DND-41 (cell line): ENCODE measurements around the gene GLYR1.

Experiments used
- ATAC-seq: fragments of 200-7000 bp; cut with Tn5 transposase; 3 replicates; pipeline ENCODE4 v1.9.1; 2021; ENCODE audit warnings: low read depth; ENCODE audit not compliant: insufficient read depth
- DNase-seq: peaks from one replicate; pipeline ENCODE4 v3.0.0-alpha.2; 2020
- H2AFZ ChIP-seq: 2 replicates; pipeline ENCODE4 v1.6.0; 2012; ENCODE audit warnings: low read depth, low read length
- H3K27ac ChIP-seq: 2 replicates; pipeline ENCODE4 v1.5.1; 2012; ENCODE audit warnings: low read length, inconsistent platforms
- H3K27me3 ChIP-seq: fragments of 200-600 bp; sonication (generic); 2 replicates; pipeline ENCODE4 v1.6.0; 2012; ENCODE audit warnings: low read length, mild to moderate bottlenecking, inconsistent platforms; ENCODE audit not compliant: insufficient read depth, poor library complexity
- H3K36me3 ChIP-seq: 2 replicates; pipeline ENCODE4 v1.5.1; 2012; ENCODE audit warnings: low read length, inconsistent platforms; ENCODE audit not compliant: insufficient read depth
- H3K4me1 ChIP-seq: 2 replicates; pipeline ENCODE4 v1.5.1; 2012; ENCODE audit warnings: mild to moderate bottlenecking, low read length; ENCODE audit not compliant: insufficient read depth
- H3K4me2 ChIP-seq: 2 replicates; pipeline ENCODE4 v1.6.0; 2012; ENCODE audit warnings: mild to moderate bottlenecking, moderate library complexity, low read length, inconsistent platforms; ENCODE audit not compliant: insufficient read depth
- H3K4me3 ChIP-seq, 2 experiments: fragments of 200-600 bp in 1 of 2; shearing (Covaris generic) in 1 of 2; 2 replicates each; pipeline ENCODE4 v1.5.1; 2012 to 2016; ENCODE audit warnings: inconsistent platforms in 2 of 2, low read length in 2 of 2, mild to moderate bottlenecking in 2 of 2, low read depth in 1 of 2, moderate library complexity in 1 of 2
- H3K79me2 ChIP-seq: 2 replicates; pipeline ENCODE4 v1.6.0; 2012; ENCODE audit warnings: low read length, inconsistent platforms; ENCODE audit not compliant: insufficient read depth
- H3K9ac ChIP-seq: 2 replicates; pipeline ENCODE4 v1.6.0; 2012; ENCODE audit warnings: low read depth, mild to moderate bottlenecking, inconsistent platforms, low read length, moderate library complexity
- H3K9me3 ChIP-seq: 2 replicates; pipeline ENCODE4 v1.5.1; 2012; ENCODE audit warnings: low read length, moderate library complexity, mild to moderate bottlenecking, inconsistent platforms; ENCODE audit not compliant: insufficient read depth, severe bottlenecking
- H4K20me1 ChIP-seq: 2 replicates; pipeline ENCODE4 v1.6.0; 2012; ENCODE audit warnings: low read length; ENCODE audit not compliant: insufficient read depth
- EZH2 ChIP-seq: IDR thresholded peaks from 3 replicates; pipeline ENCODE4 v1.6.1; 2012; ENCODE audit warnings: borderline replicate concordance, low read depth, mild to moderate bottlenecking, moderate library complexity, low read length, inconsistent platforms; ENCODE audit not compliant: severe bottlenecking
- TF ChIP-seq, protein P1 (sequence below): IDR thresholded peaks from 2 replicates; pipeline ENCODE4 v1.5.1; 2012; ENCODE audit warnings: borderline replicate concordance, low read length, moderate library complexity, mild to moderate bottlenecking; ENCODE audit not compliant: poor library complexity, severe bottlenecking; ENCODE audit errors: extremely low read depth

GLYR1 gene

DNA sequence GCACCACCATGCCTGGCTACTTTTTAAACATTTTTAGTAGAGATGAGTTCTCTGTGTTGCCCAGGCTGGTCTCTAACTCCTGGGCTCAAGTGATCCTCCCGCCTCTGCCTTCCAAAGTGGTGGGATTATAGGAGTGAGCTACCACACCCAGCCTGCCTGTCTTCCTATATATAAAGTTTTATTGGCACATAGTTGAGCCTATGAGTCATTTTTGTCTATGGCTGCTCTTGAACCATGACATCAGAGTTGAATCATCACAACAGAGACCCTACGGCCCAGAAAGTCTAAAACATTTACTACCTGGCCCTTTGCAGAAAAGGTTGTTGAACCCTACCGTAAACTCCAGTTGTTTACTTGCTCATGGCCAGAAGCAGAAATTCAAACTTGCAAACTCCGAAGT, 66.9 kb downstream of the GLYR1 start:
- Histone ChIP-seq H3K9me3 (no peaks in the 10 kb centered on the region), H3K27me3 (no peaks in the 10 kb centered on the region), H3K4me1 (no peaks in the 10 kb centered on the region), H3K9ac (no peak overlapping the region), H4K20me1 (no peaks in the 10 kb centered on the region), H3K4me2 (no peak overlapping the region), H3K79me2 (no peaks in the 10 kb centered on the region), H3K36me3 (no peaks in the 10 kb centered on the region), H3K27ac (no peak overlapping the region), H2AFZ (no peak overlapping the region), H3K4me3 (no peak overlapping the region)
- ATAC-seq (no peak), DNase-seq (no peak)
- no peak for TF ChIP-seq EZH2

DNA sequence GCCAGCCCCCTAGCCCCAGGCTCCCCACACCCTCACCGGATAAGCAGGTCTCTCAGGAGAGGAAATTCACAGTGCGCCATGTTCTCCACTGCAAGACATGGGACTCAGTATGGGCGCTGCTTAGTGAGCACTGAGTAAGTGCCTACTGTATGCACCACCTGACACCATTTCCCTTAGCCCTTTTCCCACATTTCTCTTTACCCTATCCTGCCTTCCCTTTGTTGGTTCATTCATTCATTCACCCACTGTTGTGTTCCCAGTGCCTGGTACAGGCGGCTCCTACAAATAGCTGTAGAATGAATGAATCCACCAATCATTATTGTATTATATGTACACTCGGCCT, 69.1 kb downstream of the GLYR1 start:
- DNase-seq (no peak), ATAC-seq (no peak)
- TF ChIP-seq EZH2 = no peak
- TF ChIP-seq, protein P1, sequence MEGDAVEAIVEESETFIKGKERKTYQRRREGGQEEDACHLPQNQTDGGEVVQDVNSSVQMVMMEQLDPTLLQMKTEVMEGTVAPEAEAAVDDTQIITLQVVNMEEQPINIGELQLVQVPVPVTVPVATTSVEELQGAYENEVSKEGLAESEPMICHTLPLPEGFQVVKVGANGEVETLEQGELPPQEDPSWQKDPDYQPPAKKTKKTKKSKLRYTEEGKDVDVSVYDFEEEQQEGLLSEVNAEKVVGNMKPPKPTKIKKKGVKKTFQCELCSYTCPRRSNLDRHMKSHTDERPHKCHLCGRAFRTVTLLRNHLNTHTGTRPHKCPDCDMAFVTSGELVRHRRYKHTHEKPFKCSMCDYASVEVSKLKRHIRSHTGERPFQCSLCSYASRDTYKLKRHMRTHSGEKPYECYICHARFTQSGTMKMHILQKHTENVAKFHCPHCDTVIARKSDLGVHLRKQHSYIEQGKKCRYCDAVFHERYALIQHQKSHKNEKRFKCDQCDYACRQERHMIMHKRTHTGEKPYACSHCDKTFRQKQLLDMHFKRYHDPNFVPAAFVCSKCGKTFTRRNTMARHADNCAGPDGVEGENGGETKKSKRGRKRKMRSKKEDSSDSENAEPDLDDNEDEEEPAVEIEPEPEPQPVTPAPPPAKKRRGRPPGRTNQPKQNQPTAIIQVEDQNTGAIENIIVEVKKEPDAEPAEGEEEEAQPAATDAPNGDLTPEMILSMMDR = no peak
- Histone ChIP-seq H3K36me3 (no peaks in the 10 kb centered on the region), H3K4me2 (no peak overlapping the region), H3K79me2 (no peaks in the 10 kb centered on the region), H3K9me3 (no peaks in the 10 kb centered on the region), H3K9ac (no peak overlapping the region), H3K27ac (no peak overlapping the region), H3K27me3 (no peaks in the 10 kb centered on the region), H2AFZ (no peak overlapping the region), H3K4me1 (no peaks in the 10 kb centered on the region), H3K4me3 (no peak overlapping the region), H4K20me1 (no peaks in the 10 kb centered on the region)

DNA sequence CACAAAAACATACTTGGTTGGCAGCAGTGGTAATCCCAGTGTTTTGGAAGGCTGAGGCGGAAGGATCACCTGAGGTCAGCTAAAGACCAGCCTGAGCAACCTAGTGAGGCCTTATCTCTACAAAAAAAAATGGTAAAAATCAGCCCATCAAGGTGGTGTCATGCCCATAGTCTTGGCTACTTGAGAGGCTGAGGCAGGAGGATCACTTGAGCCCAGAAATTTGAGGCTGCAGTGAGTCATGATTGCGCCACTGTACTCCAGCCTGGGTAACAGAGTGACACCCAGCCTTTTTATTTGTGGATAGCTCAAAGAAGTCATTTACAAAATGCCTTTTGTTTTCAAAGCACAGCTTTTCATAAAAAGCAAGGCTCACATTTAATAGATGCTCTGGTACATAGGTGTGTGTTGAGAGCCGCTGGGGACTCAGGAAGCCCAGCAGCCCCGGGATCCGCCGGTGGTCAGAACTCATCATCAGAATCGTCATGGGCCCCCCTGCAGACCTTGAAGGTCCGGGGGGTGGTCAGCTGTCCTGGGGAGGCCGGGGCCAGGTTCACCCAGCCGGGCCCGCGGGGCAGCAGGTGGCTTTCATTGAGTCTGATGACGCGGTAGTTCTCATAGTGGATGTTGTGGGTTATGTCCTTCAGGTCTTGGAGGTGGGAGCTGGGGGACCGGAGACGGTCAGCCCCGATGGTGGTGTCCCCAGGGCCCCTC, 69.6 kb downstream of the GLYR1 start:
- H2AFZ ChIP-seq = no peak overlapping the region
- no peak for TF ChIP-seq EZH2
- TF ChIP-seq, protein P1 = no peak

DNA sequence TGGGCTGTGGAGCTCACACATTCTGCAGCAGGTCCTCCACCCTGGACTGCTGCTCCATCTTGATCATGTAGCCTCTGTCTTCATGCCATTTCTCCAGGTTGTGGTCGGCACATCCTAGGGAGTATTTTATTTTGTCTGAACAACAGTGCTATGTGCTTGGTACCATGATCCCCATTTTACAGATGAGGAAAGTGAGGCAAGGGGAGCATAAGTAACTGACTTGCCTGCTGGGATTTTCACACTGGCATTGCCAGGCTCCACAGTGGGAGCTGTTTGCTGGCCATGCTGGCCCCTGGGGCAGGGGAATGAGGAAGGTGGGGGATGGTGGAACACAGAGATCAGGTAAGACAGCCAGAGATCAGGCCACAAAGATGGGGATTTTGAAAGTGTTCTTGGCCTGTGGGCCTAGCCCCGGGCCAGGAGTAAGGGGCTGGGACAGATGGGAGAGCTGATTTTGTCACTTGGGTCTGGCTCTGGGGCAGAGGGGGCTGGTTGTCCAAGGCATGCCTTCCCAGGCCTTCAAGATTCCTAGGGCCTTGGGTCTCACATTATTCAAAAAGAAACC, 70.9 kb downstream of the GLYR1 start:
- Histone ChIP-seq H3K9ac (no peak overlapping the region), H3K79me2 (no peaks in the 10 kb centered on the region), H3K4me3 (no peak overlapping the region), H3K36me3 (no peaks in the 10 kb centered on the region), H3K27ac (no peak overlapping the region), H3K4me2 (no peak overlapping the region), H3K4me1 (no peaks in the 10 kb centered on the region), H2AFZ (no peak overlapping the region), H3K9me3 (no peaks in the 10 kb centered on the region), H4K20me1 (no peaks in the 10 kb centered on the region), H3K27me3 (no peaks in the 10 kb centered on the region)
- DNase-seq = no peak
- TF ChIP-seq, protein P1 = no peak
- no peak for TF ChIP-seq EZH2
- no peak for ATAC-seq

More for the DNA sequence above, 69.6 kb downstream of the GLYR1 start:
- Histone ChIP-seq H3K27me3 (no peaks in the 10 kb centered on the region), H3K9ac (no peak overlapping the region), H3K79me2 (no peaks in the 10 kb centered on the region), H3K9me3 (no peaks in the 10 kb centered on the region), H3K4me1 (no peaks in the 10 kb centered on the region), H3K4me3 (no peak overlapping the region), H3K36me3 (no peaks in the 10 kb centered on the region), H3K27ac (no peak overlapping the region), H3K4me2 (no peak overlapping the region), H4K20me1 (no peaks in the 10 kb centered on the region)
- no peak for ATAC-seq
- DNase-seq = no peak
